GM21367 (cell line): ENCODE data around the gene UGGT2.
"Not testable (repeated sequence)": the region's sequence is repeated elsewhere in the genome, so short reads cannot be mapped to it uniquely, and the experiment has no call there.

ENCODE experiments used
- ATAC-seq: cut with Tn5 transposase; IDR thresholded peaks from one replicate; pipeline ENCODE4 v1.9.1; 2021; ENCODE audit not compliant: unreplicated experiment

The UGGT2 gene

GRCh38 chr13:96053003-96053703, at the start of gene UGGT2:
Gene UGGT2, minus strand, starts transcription at chr13:96053401. Its CDS starts 89 bp downstream, at chr13:96053312.
- peak; percentile 93 for ATAC-seq

GRCh38 chr13:96100457-96101220, 47.4 kb upstream of the UGGT2 start:
- ATAC-seq: no peak

- ATAC-seq: no peak
These were observed 40.2 kb upstream of the UGGT2 start for GRCh38 chr13:96093296-96094006.

GRCh38 chr13:96091164-96092117, 38.2 kb upstream of the UGGT2 start:
- no peak for ATAC-seq

GRCh38 chr13:96090240-96091101, 37.3 kb upstream of the UGGT2 start:
- ATAC-seq: peak; percentile 42

GRCh38 chr13:96089749-96090239, 36.6 kb upstream of the UGGT2 start, which contains the start of gene HS6ST3:
Gene HS6ST3, plus strand, starts transcription at chr13:96090107.
- ATAC-seq: peak; percentile 32

GRCh38 chr13:96089139-96089538, 35.9 kb upstream of the UGGT2 start:
- ATAC-seq: no peak

- no peak for ATAC-seq
These were observed 33.5 kb upstream of the UGGT2 start for GRCh38 chr13:96086736-96087135.

- no peak for ATAC-seq
These were observed 29.4 kb upstream of the UGGT2 start for GRCh38 chr13:96082640-96083039.

- no peak for ATAC-seq
These were observed 28.7 kb upstream of the UGGT2 start for GRCh38 chr13:96081888-96082287.

GRCh38 chr13:96080676-96081075, 27.5 kb upstream of the UGGT2 start:
- ATAC-seq: no peak

GRCh38 chr13:96075953-96076543, 22.8 kb upstream of the UGGT2 start:
- no peak for ATAC-seq

GRCh38 chr13:96072392-96072791, 19.2 kb upstream of the UGGT2 start:
- ATAC-seq: no peak

- no peak for ATAC-seq
These were observed 18.3 kb upstream of the UGGT2 start for GRCh38 chr13:96071504-96071903.

GRCh38 chr13:96068729-96069128, 15.5 kb upstream of the UGGT2 start:
- ATAC-seq: no peak

GRCh38 chr13:96065849-96066248, 12.6 kb upstream of the UGGT2 start:
- ATAC-seq: no peak

- ATAC-seq: peak; percentile 55
These were observed 572 bp downstream of the UGGT2 start for GRCh38 chr13:96052656-96053002.

GRCh38 chr13:96051946-96052345, 1.3 kb downstream of the UGGT2 start:
- not testable (repeated sequence) for ATAC-seq

GRCh38 chr13:96051491-96051890, 1.7 kb downstream of the UGGT2 start:
- ATAC-seq: not testable (repeated sequence)
